Measurements from ENCODE around the gene FAM241B.

Gene FAM241B

DNA sequence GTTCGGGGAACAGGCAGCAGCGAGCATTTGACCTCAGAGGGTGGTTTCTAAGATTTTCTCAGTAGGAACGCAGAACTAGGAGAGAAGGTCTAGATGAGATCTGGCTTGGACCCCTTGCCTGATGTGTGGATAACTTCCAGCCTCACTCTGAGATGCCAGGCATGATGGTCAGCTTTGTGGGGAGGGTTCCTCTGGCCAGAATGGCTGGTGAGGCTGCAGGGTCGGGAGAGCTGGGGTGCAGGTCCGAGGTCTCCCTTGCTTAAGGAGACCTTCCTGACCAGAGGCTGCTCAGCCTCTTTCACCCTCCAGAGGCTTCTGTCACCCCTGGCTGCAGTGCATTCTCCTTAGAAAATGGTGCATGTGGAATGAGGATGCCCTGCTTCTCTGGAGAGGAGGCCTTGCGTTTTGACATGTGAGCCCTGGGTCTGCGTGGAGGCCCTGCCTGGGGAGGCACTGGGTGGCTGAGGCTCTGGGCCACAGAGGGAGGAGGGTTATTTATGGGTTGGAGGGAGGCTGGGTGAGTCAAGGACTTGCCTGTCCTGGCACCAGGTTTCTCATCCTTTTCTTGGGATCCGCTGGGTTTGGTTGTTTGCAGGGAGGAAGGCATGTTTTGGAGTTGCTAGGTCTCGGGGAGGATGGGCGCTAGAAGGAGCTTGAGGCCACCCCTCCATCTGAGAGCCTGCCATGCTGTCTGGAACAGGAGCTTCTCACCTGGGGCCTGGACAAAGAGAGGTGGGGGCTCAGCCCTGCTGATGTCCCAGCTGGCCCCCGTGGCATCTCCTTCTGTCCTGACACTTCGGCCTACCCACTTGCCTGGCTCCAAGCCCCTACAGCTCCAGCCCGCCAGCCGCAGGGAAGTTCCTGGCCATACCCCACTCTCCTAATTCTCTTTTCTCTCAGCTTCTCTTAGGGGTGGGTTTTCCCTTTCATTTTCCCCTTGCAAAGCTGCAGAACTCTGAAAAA lies 3.9 kb downstream of the FAM241B start:
- in situ Hi-C loops (cut with HindIII; ENCODE audit: low sequenced_read_pairs): no loop called here

GRCh38 chr10:69634759-69635425 lies 4.8 kb downstream of the FAM241B start:
- in situ Hi-C loops (cut with HindIII; ENCODE audit: low sequenced_read_pairs): no loop called here

DNA sequence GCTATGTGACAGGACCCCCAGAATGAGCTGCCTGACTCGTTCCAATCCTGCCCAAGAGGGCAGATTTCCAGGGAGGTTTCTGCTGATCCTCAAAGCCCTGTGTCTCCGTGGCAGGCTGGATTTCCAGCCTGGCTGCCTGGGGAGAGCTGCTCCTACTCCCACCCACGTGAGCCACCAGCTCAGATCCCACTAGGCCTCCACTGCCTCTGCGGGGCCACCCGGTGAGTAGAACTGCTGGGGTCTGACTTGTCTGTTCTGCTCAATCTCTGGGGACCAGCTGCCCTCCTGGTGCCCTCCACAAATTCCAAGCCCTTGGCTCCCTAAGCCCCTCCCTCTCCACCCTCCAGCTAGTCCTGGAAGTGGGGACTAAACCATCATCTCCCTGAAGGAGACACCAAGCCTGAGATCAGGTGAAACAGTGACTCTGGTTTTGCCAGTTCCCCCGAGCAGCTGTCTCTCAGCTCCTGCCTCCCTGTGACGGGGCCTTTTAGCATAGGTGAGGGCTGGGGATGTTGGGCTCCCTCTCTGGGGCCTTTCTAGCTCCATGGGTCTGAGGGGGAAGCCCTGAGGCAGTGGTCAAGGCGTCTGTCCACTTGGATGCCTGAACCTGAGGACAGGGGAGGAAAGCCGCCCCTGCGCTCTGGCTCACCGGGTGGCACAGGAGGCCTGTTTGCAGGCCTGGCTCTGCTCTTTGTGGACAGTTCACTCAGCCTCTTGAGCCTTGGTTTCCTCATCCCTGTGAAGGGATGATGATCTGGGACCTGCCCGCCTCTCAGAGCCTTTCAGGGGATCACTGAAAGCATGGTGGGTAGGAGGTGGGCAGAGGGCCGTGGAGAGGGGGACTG lies 5.6 kb downstream of the FAM241B start:
- in situ Hi-C loops (cut with HindIII; ENCODE audit: low sequenced_read_pairs): no loop called here

DNA sequence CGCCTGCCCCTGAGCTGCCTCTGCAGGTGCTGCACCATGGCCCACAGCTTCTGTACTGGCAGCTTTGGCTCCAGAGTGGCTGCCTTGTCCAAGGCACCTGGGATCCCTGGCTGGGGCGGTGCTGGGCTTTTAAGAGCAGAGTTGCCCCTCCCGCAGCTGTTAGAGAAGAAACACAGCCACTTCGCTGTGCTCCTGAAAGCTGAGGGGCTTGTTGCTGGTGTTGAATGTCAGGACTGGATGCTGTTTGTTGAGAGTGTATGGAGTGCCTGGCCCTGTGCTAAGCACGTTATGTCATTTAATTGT lies 6.2 kb downstream of the FAM241B start:
- in situ Hi-C loops (cut with HindIII; ENCODE audit: low sequenced_read_pairs): no loop called here

DNA sequence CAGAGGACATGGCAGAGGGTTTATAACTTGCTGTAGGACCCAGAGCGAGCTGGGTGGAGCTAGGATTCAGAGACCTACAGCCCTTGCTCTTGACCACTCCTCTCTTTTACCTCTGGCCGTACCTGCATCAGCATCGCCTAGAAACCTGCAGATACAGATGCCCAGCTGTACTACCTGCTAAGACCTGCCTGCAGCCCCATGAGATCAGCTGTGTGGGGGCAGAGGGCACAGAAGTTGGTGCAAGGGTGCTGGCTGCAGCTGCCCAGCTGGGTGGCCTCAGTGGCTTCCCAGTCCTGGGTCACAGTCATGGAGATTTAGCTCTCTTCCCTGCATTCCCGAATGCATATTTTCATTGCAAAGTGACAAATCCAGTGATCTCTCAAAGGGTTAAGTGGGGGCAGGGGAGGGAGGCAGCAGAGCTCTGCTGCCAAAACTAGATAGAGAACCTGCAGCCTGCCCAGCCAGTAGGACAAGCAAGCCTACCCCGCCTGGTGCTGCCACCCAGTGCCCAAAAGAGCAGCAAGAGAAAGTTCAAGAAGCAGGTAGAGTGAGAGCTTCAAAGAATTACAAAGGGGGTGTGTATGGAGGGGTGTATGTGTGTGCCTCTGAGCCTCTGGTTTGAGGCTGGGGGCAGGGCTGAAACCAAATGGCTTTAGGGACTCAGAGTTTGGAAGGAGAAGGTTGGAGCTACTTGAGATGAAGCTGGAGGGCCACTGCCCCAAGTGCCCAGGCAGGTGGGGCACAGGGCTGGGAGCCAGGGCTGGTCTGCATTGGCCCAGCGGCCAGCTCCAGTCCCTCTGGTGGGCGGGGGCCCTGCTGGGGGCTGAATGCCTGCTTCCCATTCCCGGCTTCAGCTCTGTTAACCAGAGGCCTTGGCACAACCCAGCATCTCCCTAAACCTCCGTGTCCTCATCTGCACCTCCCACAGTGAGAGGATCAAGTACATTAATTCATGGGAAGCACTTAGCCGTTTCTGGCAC lies 6.9 kb downstream of the FAM241B start:
- in situ Hi-C loops (cut with HindIII; ENCODE audit: low sequenced_read_pairs): no loop called here

- in situ Hi-C loops (cut with HindIII; ENCODE audit: low sequenced_read_pairs): no loop called here
Measured at GRCh38 chr10:69638642-69639041, 8.6 kb downstream of the FAM241B start.

GRCh38 chr10:69639291-69640195 lies 9.5 kb downstream of the FAM241B start:
- in situ Hi-C loops (cut with HindIII; ENCODE audit: low sequenced_read_pairs): loop anchor here (10.0 kb wide), 1 partner anchor 55 kb away; no protein-coding TSS in a partner anchor

DNA sequence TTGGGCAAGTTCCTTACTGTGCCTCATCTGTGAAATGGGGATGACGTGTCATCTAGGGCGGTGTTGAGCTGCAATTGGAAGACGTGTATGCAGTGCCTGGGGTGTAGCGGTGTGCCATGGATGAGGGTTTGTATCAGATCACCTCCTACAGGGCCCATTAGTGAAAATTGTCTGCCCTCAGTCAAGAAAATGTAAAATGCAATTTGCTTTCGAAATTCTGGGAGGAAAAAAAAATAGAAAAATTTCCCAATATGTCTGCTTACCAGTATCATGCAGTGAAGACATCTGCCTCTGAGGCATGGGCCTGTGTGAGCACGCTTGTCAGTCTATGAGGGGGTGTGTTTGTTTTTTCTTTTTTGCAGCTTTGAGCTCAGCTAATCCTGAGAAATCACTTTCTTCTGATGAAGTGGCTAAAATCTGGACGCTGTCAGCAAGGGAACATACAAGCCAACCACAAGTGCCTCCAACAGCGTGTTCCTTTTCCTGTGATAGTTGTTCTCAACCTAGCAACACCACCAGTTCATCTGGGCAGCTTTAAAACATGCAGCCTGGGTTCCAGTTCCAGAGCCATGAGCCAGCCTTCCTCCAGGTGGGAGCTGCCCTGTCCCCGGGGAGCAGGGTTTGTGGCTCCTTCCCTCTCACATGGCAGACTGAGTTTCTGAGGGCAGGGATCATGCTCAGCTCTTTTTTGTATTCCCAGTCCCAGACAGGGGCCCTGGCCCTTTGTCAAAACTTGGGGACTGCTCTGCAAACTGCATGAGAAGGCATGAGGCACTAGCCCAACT lies 10.3 kb downstream of the FAM241B start:
- in situ Hi-C loops (cut with HindIII; ENCODE audit: low sequenced_read_pairs): loop anchor here (10.0 kb wide), 1 partner anchor 54 kb away; no protein-coding TSS in a partner anchor

DNA sequence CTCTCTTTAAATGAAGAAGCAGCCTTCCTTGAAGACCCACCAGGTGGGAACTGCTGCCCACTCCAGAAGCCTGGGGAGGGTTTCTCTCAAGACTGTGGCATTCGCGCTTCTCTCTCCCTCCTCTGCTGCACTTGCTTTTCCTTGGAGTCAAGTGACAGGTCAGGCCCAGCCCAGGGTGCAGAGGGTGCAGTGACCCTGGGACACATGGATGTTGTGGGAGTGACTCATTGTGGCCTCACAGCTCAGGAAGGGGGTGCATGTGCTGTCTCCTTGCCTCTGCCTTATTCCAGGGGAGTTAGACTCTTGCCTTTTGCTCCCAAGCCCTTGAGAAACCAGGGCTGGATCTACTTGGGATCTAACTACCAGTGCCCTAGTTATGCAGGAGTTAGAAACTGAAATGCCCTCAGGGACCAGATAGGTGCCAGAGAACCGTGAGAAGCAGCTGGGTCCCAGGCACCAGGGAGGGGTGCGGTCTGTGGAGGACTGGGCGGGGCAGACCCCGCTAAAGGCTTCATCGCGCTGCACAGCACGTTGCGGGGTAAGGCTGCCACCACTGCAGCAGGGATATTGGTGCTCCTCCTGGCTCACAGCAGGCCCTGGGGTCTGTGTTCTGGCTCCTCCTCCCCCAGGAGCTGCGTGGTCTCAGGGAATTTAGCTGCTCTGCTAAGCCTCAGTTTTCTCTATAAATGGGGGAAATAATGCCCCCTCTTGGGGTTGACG lies 11.4 kb downstream of the FAM241B start:
- in situ Hi-C loops (cut with HindIII; ENCODE audit: low sequenced_read_pairs): loop anchor here (10.0 kb wide), 1 partner anchor 53 kb away; no protein-coding TSS in a partner anchor

- in situ Hi-C loops (cut with HindIII; ENCODE audit: low sequenced_read_pairs): loop anchor here (10.0 kb wide), 1 partner anchor 52 kb away; no protein-coding TSS in a partner anchor
Measured at GRCh38 chr10:69642747-69643146, 12.7 kb downstream of the FAM241B start.

GRCh38 chr10:69643779-69644657 lies 14.0 kb downstream of the FAM241B start:
- in situ Hi-C loops (cut with HindIII; ENCODE audit: low sequenced_read_pairs): loop anchor here (10.0 kb wide), 1 partner anchor 51 kb away; no protein-coding TSS in a partner anchor

DNA sequence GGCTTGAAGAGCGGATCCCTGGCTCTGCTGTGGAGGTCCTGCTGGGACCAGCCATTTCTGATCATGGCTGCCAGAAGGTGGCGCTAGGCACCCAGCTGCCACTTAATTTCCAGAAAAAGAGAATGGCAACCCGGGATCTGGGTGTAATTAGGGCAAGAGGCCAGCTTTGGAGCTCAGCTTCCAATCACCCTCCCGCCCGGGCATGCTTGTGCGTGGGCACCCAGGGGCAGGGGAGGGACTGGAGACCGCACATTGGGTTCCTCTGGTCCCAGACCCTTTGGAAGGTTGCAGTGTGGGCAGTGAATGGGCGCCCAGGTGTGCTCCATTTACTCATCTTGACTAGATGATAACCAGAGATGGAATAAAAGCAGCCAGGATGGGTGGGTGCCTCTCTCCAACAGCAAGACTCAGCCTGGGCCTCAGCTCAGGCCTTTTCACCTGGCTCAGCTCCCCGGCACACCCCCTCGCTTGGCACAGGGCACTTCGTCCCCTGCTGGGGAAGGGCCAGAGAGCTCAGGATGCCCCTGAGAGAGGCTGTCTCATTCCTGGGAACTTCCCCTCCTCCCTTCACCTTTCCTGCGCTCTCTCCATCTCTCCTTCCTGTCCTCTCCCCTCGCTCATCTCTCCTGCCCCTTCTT lies 14.7 kb downstream of the FAM241B start:
- in situ Hi-C loops (cut with HindIII; ENCODE audit: low sequenced_read_pairs): loop anchor here (10.0 kb wide), 1 partner anchor 50 kb away; no protein-coding TSS in a partner anchor

DNA sequence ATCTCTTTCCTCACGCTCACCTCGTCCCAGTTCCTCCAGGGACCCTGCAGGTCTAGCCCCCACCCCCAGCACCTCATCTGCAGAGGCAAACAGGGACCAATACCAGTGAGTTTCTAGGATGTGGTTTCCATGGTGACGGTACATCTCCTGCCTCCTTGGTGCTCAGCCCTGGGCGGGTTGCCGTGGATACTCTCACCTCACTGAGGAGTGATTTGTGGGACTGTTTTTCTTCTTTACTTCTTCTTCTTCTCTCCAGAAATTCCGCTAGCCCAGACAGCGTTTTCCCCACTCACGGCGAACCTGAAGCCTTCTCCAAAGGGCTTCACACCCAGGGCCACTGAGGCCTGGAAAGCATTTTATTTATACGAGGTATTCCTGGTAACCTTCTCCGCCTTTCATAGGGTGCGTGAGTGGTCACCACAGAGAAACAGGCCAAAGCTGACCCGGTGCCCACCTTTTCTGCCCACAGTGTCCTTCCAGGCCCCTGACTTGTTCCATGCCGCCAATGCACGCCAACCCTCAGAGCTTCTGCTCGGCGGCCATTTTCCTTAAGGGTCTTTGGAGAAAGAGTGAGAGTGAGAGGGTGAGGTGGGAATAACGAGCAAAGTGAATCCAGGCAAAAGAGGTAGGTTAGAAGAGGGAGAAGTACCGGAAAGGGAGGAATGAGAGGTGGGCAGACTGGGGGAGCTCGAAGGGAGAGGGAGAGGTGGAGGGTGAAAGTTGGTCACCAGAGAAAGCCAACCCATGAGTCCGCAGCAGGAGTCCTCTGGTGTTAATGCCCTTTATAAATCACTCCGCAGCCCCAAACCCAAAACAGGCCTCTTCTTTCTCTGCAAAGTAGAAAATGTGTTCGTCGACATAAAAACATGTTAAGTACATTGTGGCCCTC lies 15.5 kb downstream of the FAM241B start:
- in situ Hi-C loops (cut with HindIII; ENCODE audit: low sequenced_read_pairs): loop anchor here (10.0 kb wide), 1 partner anchor 49 kb away; no protein-coding TSS in a partner anchor

DNA sequence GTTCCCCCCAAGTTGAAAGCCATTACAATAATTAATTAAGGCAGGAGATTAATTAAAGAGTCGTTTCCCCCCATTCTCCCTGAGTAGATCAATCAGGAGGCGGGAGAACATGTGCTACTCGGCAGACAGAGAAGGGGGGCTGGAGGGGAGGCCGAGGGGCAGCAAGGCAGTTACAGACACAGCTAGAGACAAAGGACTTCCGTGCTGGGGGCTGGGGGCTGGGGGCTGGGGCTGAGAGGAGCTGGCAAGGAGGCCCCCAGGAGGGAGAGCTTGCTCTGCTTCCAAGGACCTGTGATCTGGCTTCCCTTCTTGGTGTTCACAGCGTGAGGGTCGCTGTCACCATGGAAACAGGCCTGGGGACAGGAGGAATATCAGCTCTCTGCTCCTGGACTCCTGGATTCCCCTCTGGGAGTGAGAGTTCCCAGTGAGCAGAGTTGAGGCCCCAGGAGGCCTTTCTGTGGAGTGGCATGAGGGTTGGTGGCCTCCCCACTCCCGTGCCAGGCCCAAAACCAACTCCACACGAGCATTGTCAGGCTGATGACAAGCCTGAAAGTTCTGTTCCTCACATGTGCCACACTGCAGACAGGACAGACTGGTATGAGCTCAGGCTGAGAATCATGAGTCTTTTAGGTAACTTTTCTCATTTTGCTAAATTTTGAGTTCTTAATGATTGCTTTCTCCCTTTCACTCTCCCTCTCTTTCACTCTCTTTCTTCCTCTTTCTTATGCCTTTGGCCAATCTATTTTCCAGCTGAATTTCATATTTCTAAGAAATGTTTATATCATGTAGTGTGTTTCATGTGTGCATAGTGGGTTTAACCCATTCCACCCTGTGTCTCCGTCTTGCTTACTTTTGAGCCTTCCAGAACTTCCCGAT lies 16.4 kb downstream of the FAM241B start:
- in situ Hi-C loops (cut with HindIII; ENCODE audit: low sequenced_read_pairs): loop anchor here (10.0 kb wide), 1 partner anchor 48 kb away; no protein-coding TSS in a partner anchor

Measured in DLD1 (cell line).